Measurements from ENCODE around the gene ETFB. TPM values are rescaled to one million over a fixed set of nuclear protein-coding genes. Genes with fewer than 3 reads are reported as not detected.
"Not testable (repeated sequence)": the region's sequence is repeated elsewhere in the genome, so short reads cannot be mapped to it uniquely, and the experiment has no call there.

Gene ETFB
- 55.1 TPM for total RNA-seq (ENCODE audit: unreplicated experiment)
- long read RNA-seq, transcript ETFB-201 (6 exons, 900 nt), result major isoform, 40 of 45 reads
- long read RNA-seq, partial matches to known transcripts, result 1 of 45 reads
- long read RNA-seq, other reads (novel, unspliced or antisense), result 3 of 45 reads

GRCh38 chr19:51365965-51366388 lies at the start of gene ETFB:
TSS of gene ETFB (minus strand) at chr19:51366388. CDS start at chr19:51366326, 62 bp downstream.
- Mint-ChIP-seq H3K27ac (ENCODE audit: unreplicated experiment) (peak within 1 kb of the TSS; percentile 89), H3K9me3 (ENCODE audit: unreplicated experiment) (no peaks in the 10 kb centered on the region), H3K27me3 (ENCODE audit: unreplicated experiment) (peaks cover 10% of the 10 kb centered on the region), H3K4me3 (ENCODE audit: unreplicated experiment) (peak within 1 kb of the TSS; percentile 96), H3K36me3 (ENCODE audit: low read depth, unreplicated experiment) (peaks cover 10% of the 10 kb centered on the region), H3K4me1 (ENCODE audit: unreplicated experiment) (peaks cover 18% of the 10 kb centered on the region)
- no peak for DNase-seq (ENCODE audit: low spot score)
- TF ChIP-seq CTCF (IDR thresholded peaks at IDR 0.05; ENCODE audit: unreplicated experiment), result no peak

GRCh38 chr19:51415187-51415586 lies 49.0 kb upstream of the ETFB start:
- Mint-ChIP-seq H3K27me3 (ENCODE audit: unreplicated experiment) (peaks cover 3% of the 10 kb centered on the region), H3K4me1 (ENCODE audit: unreplicated experiment) (no peaks in the 10 kb centered on the region), H3K36me3 (ENCODE audit: low read depth, unreplicated experiment) (peaks cover 4% of the 10 kb centered on the region), H3K4me3 (ENCODE audit: unreplicated experiment) (no peak overlapping the region), H3K9me3 (ENCODE audit: unreplicated experiment) (no peaks in the 10 kb centered on the region), H3K27ac (ENCODE audit: unreplicated experiment) (no peak overlapping the region)
- no peak for TF ChIP-seq CTCF (IDR thresholded peaks at IDR 0.05; ENCODE audit: unreplicated experiment)
- DNase-seq (ENCODE audit: low spot score), result no peak

GRCh38 chr19:51410950-51411748 lies 45.0 kb upstream of the ETFB start:
- Mint-ChIP-seq H3K9me3 (ENCODE audit: unreplicated experiment) (no peaks in the 10 kb centered on the region), H3K4me1 (ENCODE audit: unreplicated experiment) (no peaks in the 10 kb centered on the region), H3K27me3 (ENCODE audit: unreplicated experiment) (peaks cover 3% of the 10 kb centered on the region), H3K27ac (ENCODE audit: unreplicated experiment) (no peak overlapping the region), H3K36me3 (ENCODE audit: low read depth, unreplicated experiment) (no peaks in the 10 kb centered on the region), H3K4me3 (ENCODE audit: unreplicated experiment) (no peak overlapping the region)
- no peak for TF ChIP-seq CTCF (IDR thresholded peaks at IDR 0.05; ENCODE audit: unreplicated experiment)
- DNase-seq (ENCODE audit: low spot score), result no peak

GRCh38 chr19:51407511-51408131 lies 41.4 kb upstream of the ETFB start:
- peaks cover 12% of the 10 kb centered on the region for H3K9me3 Mint-ChIP-seq (ENCODE audit: unreplicated experiment)
- H3K4me1 Mint-ChIP-seq (ENCODE audit: unreplicated experiment), result no peaks in the 10 kb centered on the region
- peaks cover 5% of the 10 kb centered on the region for H3K27me3 Mint-ChIP-seq (ENCODE audit: unreplicated experiment)
- no peak overlapping the region for H3K27ac Mint-ChIP-seq (ENCODE audit: unreplicated experiment)
- no peak for DNase-seq (ENCODE audit: low spot score)
- peak; percentile 26 for TF ChIP-seq CTCF (IDR thresholded peaks at IDR 0.05; ENCODE audit: unreplicated experiment)
- H3K36me3 Mint-ChIP-seq (ENCODE audit: low read depth, unreplicated experiment), result peaks cover 10% of the 10 kb centered on the region
- no peak overlapping the region for H3K4me3 Mint-ChIP-seq (ENCODE audit: unreplicated experiment)

- H3K27ac Mint-ChIP-seq (ENCODE audit: unreplicated experiment), result no peak overlapping the region
- DNase-seq (ENCODE audit: low spot score), result no peak
- peaks cover 18% of the 10 kb centered on the region for H3K36me3 Mint-ChIP-seq (ENCODE audit: low read depth, unreplicated experiment)
- peaks cover 3% of the 10 kb centered on the region for H3K27me3 Mint-ChIP-seq (ENCODE audit: unreplicated experiment)
- no peak overlapping the region for H3K4me3 Mint-ChIP-seq (ENCODE audit: unreplicated experiment)
- TF ChIP-seq CTCF (IDR thresholded peaks at IDR 0.05; ENCODE audit: unreplicated experiment), result no peak
- no peaks in the 10 kb centered on the region for H3K4me1 Mint-ChIP-seq (ENCODE audit: unreplicated experiment)
- peaks cover 19% of the 10 kb centered on the region for H3K9me3 Mint-ChIP-seq (ENCODE audit: unreplicated experiment)
Observed at GRCh38 chr19:51402117-51402516, 35.9 kb upstream of the ETFB start.

GRCh38 chr19:51399936-51400335 lies 33.7 kb upstream of the ETFB start:
- H3K4me3 Mint-ChIP-seq (ENCODE audit: unreplicated experiment), result not testable (repeated sequence)
- peaks cover 18% of the 10 kb centered on the region for H3K36me3 Mint-ChIP-seq (ENCODE audit: low read depth, unreplicated experiment)

More at GRCh38 chr19:51399936-51400335, 33.7 kb upstream of the ETFB start:
- not testable (repeated sequence) for H3K27ac Mint-ChIP-seq (ENCODE audit: unreplicated experiment); DNase-seq (ENCODE audit: low spot score); H3K27me3 Mint-ChIP-seq (ENCODE audit: unreplicated experiment); H3K4me1 Mint-ChIP-seq (ENCODE audit: unreplicated experiment)
- H3K9me3 Mint-ChIP-seq (ENCODE audit: unreplicated experiment), result peaks cover 19% of the 10 kb centered on the region

All from endothelial cell (in vitro differentiated cells).